Lower lobe of right lung (tissue), 2 donors: ENCODE measurements around the gene PPIA. TPM values are rescaled to one million over a fixed set of nuclear protein-coding genes. Genes with fewer than 3 reads are reported as not detected.
"Not testable (repeated sequence)": the region's sequence is repeated elsewhere in the genome, so short reads cannot be mapped to it uniquely, and the experiment has no call there.

Source experiments
- ATAC-seq, 2 donors: fragments of 200-7000 bp; cut with Tn5 transposase; one replicate each; pipeline ENCODE4 v1.9.1; 2020 to 2022; ENCODE audit warnings: mild to moderate bottlenecking in 2 of 2, moderate library complexity in 2 of 2
- DNase-seq: peaks from one replicate; pipeline ENCODE4 v3.0.0-alpha.2; 2020
- H3K27ac ChIP-seq: fragments of 200-600 bp; one replicate; pipeline ENCODE4 v1.8.0; 2022
- H3K27me3 ChIP-seq: fragments of 200-600 bp; one replicate; pipeline ENCODE4 v1.8.0; 2022; ENCODE audit warnings: low read depth
- H3K36me3 ChIP-seq: fragments of 200-600 bp; one replicate; pipeline ENCODE4 v1.8.0; 2022; ENCODE audit warnings: mild to moderate bottlenecking
- H3K4me1 ChIP-seq: fragments of 200-600 bp; one replicate; pipeline ENCODE4 v1.8.0; 2022
- H3K4me3 ChIP-seq: fragments of 200-600 bp; one replicate; pipeline ENCODE4 v1.8.0; 2022; ENCODE audit warnings: mild to moderate bottlenecking
- H3K9me3 ChIP-seq: fragments of 200-600 bp; one replicate; pipeline ENCODE4 v1.8.0; 2022
- CTCF ChIP-seq: fragments of 200-600 bp; IDR thresholded peaks from one replicate; pipeline ENCODE4 v1.8.0; 2022; ENCODE audit warnings: antibody characterized with exemption, mild to moderate bottlenecking
- intact Hi-C: fragments of 100-400 bp; cut with DNase I; formaldehyde crosslinking; loops from one replicate; pipeline ENCODE4 v1.11.0; 2022
- total RNA-seq: library from RNA; stranded (reverse); fragmentation: NEBNext Ultra II Directional; extraction: Animal tissue kit (Norgen Biotek cat#: 25700); gene quantifications from one replicate; pipeline ENCODE4 v1.2.1, GENCODE V29; 2021
- donor health status: DM: no; HTN: yes; CAD: no; lungs with severe emphysema.

The PPIA gene
- total RNA-seq, 1 donor from 2014 or later, result 964 TPM

- Histone ChIP-seq H3K9me3 (no peaks in the 10 kb centered on the region), H3K4me3 (no peak overlapping the region), H3K27me3 (no peaks in the 10 kb centered on the region), H3K36me3 (peaks cover 68% of the 10 kb centered on the region), H3K4me1 (peaks cover 26% of the 10 kb centered on the region), H3K27ac (no peak overlapping the region)
- intact Hi-C loops, result no loop called here
- no peak for TF ChIP-seq CTCF
- ATAC-seq (no peak), DNase-seq (no peak)
These were observed 5.4 kb downstream of the PPIA start for GRCh38 chr7:44801890-44802289.

- H3K27me3 ChIP-seq, result no peaks in the 10 kb centered on the region
- no peak overlapping the region for H3K4me3 ChIP-seq
- DNase-seq, result no peak
- no peak for TF ChIP-seq CTCF
- peaks cover 26% of the 10 kb centered on the region for H3K4me1 ChIP-seq
- intact Hi-C loops, result no loop called here
- no peak overlapping the region for H3K27ac ChIP-seq
- no peak for ATAC-seq
- H3K9me3 ChIP-seq, result no peaks in the 10 kb centered on the region
- H3K36me3 ChIP-seq, result peaks cover 68% of the 10 kb centered on the region
These were observed 6.0 kb downstream of the PPIA start for GRCh38 chr7:44802418-44803025.

- H3K4me3 ChIP-seq, DNase-seq, intact Hi-C loops, H3K9me3 ChIP-seq, H3K27ac ChIP-seq, ATAC-seq, H3K27me3 ChIP-seq: not testable (repeated sequence)
- peaks cover 12% of the 10 kb centered on the region for H3K4me1 ChIP-seq
- peaks cover 62% of the 10 kb centered on the region for H3K36me3 ChIP-seq
These were observed 7.5 kb downstream of the PPIA start for GRCh38 chr7:44803828-44804519.

GRCh38 chr7:44805950-44806349 lies 9.5 kb downstream of the PPIA start:
- Histone ChIP-seq H3K27ac (no peak overlapping the region), H3K27me3 (no peaks in the 10 kb centered on the region), H3K4me3 (no peak overlapping the region), H3K36me3 (peaks cover 42% of the 10 kb centered on the region), H3K9me3 (no peaks in the 10 kb centered on the region), H3K4me1 (no peaks in the 10 kb centered on the region)
- intact Hi-C loops, result no loop called here
- TF ChIP-seq CTCF, result no peak
- no peak for DNase-seq
- peak in 1 of 2 donors; percentile 11 for ATAC-seq

GRCh38 chr7:44808914-44809393 lies 12.5 kb downstream of the PPIA start:
- peaks cover 12% of the 10 kb centered on the region for H3K36me3 ChIP-seq
- H3K4me3 ChIP-seq, result no peak overlapping the region
- H3K4me1 ChIP-seq, result no peaks in the 10 kb centered on the region
- intact Hi-C loops, result no loop called here
- no peak for ATAC-seq
- DNase-seq, result no peak
- no peak for TF ChIP-seq CTCF
- no peak overlapping the region for H3K27ac ChIP-seq
- no peaks in the 10 kb centered on the region for H3K9me3 ChIP-seq
- H3K27me3 ChIP-seq, result no peaks in the 10 kb centered on the region

GRCh38 chr7:44811093-44811492 lies 14.6 kb downstream of the PPIA start:
- ATAC-seq, result no peak
- H3K4me3 ChIP-seq, result no peak overlapping the region
- H3K4me1 ChIP-seq, result no peaks in the 10 kb centered on the region
- H3K36me3 ChIP-seq, result no peaks in the 10 kb centered on the region
- H3K9me3 ChIP-seq, result no peaks in the 10 kb centered on the region
- intact Hi-C loops, result no loop called here
- no peak overlapping the region for H3K27ac ChIP-seq
- no peak for TF ChIP-seq CTCF
- DNase-seq, result no peak
- no peaks in the 10 kb centered on the region for H3K27me3 ChIP-seq
